Activated CD8-positive, alpha-beta memory T cell treated with anti-CD3 and anti-CD28 coated beads, Interleukin-2, amount 50 U/mL, for 48 hours (primary cell): Measurements from ENCODE around the gene TAF11L4.
A peak's percentile ranks its signal among the peaks of the same experiment; 100 is the strongest.
"Not testable (repeated sequence)": the region's sequence is repeated elsewhere in the genome, so short reads cannot be mapped to it uniquely, and the experiment has no call there.

Experiments
- DNase-seq: peaks from one replicate; pipeline ENCODE4 v3.0.0-alpha.2; 2020

Gene TAF11L4

DNA sequence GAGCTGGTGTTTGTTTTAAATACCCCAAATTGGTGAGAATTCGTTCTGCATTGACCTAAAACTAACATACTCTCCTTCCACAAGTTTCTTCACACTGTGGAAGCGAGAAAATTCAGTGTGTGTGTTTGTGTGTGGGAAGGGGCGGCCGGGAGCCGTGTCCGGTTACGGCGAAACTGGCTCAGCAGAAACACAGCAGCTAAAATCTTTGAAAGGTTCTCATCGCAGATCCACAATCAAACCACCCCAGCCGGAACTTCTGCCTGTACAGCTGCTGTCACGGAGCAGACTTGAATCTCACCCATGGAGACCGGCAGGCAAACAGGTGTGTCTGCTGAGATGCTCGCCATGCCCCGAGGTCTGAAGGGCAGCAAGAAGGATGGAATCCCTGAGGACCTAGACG is at the start of gene TAF11L4:
Gene TAF11L4 (plus strand): TSS at position 301 of the 400 bp plus-strand sequence.
- not testable (repeated sequence) for DNase-seq

DNA sequence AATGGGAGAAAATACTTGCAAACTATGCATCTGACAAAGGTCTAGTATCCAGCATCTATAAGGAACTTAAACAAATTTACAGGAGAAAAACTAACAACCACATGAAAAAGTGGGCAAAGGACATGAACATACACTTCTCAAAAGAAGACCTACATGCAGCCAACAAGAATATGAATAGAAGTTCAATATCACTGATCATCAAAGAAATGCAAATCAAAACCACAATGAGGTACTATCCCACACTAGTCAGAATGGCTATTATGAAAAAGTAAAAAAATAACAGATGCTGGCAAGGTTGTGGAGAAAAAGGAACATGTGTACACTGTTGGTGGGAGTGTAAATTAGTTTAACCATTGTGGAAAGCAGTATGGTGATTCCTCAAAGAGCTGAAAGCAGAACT is 46.5 kb upstream of the TAF11L4 start:
- not testable (repeated sequence) for DNase-seq

DNA sequence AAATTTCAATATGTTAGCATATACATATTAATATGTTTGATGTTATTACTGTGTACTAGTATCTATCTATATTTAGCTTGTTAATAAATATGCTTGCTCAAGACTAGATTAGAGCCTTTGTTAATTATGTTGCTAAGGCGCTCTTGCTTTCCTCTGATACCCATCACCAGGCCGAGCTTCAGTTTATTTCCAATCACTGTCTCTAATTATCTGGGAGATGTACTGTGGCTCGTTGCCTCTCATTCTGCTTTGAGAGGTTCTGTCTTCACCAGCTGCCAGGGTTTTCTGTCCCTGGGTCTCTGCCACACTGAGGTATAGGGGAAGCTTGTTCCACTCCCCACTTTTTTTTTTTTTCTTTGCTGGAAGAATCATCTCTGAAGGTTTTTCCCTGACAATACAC is 44.6 kb upstream of the TAF11L4 start:
- no peak for DNase-seq

DNA sequence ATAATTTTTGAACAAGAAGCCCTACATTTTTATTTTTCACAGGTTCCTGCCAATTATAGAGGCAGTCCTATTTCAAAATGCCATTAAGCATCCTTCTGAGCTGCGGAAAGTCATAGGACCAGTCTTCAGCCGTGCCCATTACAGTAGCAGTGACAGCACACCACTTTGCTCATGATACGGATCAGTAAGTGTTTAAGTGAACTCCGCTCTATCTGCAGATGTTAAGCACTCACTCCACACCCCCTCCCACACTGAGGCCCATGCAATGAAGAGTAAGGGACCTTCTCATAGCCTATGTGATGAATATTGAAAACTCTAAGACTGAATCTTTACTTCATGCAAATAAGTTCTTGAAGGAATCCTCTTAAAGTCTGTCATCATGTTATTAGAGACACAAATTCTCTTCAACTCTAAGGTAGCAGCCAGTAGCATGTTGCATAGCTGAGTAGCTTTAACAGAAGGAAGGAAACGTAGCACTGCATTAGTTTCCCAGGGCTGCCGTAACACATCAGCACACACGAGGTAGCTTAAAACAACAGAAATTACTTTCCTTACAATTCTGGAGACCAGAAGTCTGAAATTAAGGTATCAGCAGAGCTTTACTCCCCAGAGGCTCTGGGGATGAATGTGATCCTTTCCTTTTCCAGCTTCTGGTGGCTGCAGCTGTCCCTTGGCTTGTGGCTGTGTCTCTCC is 43.9 kb upstream of the TAF11L4 start:
- no peak for DNase-seq

DNA sequence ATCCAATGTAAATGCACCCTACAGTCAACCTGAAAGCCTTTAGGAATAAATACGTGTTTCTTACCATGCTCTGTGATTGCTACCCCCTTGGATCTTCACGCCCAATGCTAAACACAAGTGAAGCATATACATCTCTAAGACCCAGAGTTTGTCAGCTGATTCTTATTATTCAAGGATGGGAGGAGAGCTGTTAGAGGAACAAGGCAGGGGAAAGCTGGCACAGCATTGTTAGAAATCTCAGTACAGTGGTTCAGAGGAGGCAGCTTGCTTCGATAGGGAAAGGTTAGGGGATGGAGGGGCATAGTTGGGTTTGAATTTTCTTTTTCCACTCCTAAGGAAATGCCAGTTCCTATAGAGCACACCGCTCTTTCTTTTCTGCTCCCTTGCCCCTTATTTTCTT is 40.2 kb upstream of the TAF11L4 start:
- no peak for DNase-seq

DNA sequence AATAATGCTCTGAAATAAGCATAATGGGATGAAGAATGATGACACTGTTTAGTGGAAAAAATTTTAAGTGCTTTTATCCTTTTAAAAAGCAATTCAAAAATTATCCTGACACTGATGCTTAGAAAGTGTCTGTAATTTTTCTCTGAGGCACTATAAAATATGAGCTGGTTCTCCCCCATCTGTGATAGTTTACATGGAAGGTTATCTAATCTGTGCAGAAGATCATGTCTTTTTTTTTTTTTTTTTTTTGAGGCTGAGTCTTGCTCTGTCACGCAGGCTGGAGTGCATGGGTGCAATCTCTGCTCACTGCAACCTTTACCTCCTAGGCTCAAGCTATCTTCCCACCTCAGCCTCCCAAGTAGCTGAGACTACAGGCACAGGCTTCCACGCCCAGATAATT is 38.8 kb upstream of the TAF11L4 start:
- DNase-seq, result no peak

DNA sequence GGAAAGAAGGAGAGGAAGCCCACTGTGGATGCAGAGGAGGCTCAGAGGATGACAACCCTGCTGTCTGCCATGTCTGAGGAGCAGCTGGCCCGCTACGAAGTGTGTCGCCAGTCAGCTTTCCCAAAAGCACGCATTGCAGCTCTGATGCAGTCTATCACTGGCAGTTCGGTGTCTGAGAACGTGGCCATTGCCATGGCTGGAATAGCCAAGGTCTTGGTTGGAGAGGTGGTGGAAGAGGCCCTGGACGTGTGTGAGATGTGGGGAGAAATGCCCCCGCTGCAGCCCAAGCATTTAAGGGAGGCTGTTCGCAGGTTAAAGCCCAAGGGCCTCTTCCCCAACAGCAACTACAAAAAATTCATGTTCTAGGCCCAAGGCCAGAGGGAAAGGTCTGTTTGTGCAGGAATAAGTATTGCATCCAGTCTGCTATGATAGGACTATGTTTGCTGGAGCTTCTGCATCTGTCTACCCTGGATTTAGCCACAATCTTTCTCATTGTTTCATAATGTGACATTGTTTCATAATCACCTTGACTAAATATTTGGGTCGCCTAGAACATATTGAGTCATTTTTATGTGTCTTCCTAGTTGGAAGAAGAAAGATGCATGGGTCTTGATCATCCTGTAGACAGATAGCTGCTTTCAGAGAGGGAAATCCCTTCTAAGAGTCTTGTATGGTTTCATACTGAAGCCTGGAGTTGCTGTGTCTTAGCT is 35.0 kb upstream of the TAF11L4 start:
- not testable (repeated sequence) for DNase-seq

DNA sequence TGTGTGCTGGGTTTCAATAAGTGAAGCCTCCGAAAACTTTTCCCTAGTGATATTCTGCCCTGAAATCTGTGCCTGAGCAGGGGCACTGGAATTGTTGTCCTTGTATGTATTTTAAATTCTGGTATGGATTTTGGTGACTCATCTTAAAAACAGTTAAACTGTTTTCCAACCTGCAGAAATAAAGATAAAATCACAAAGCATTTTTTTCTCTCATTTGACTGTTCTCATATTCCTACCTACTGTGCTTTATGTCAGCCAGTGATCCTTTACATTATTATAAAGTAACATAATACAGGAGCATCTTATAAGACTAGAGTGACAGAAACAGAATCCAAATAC is 34.5 kb upstream of the TAF11L4 start:
- no peak for DNase-seq

DNA sequence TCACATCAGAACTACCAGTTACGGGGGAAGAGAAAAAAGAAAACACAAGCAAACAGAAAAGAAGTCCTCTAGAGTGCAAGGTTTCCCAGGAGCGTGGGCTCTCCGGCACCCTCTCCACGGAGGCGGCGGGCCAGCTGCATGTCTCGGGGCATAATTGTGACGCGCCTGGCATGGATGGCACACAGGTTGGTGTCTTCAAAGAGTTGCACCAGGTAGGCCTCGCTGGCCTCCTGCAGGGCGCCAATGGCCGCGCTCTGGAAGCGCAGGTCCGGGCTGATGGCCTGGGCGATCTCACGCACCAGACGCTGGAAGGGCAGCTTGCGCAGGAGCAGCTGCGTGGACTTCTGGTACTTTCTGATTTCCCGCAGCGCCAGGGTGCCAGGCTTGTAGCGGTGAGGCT is 30.3 kb upstream of the TAF11L4 start:
- not testable (repeated sequence) for DNase-seq

DNA sequence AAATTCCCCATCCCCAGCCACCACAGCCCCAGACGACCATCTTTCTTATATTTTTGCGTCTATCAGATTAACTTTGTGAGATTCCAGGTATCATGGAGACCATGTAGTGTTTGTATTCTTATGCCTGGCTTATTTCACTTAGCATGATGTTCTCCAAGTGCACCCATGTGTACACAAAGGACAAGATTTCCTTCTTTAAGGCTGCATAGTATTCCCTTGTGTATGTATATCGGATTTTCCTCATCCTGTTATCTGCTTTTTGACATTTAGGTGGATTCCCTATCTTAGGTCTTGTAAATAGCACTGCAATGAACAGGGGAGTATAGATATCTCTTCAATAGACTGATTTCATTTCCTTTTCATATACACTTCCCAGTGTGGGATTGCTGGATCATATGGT is 28.8 kb upstream of the TAF11L4 start:
- no peak for DNase-seq

DNA sequence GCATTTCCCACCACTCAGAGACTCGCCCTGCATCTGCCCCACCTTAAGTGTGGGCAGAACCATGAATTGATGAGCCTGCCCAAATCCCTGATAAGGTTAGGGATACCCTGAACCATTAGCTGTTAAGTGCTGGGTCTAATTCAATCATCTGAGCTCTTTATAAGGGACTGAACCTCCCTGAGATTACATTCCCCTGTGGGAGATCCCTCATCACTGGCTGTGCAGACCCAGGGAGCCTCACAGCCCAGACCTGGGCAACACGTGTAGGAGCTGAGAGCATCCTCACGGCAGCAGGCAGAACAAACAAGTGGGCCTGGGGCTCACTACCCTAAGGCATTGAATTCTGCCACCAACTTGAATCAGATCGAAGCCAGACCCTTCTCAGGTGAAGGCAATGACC is 24.2 kb upstream of the TAF11L4 start:
- DNase-seq, result no peak

DNA sequence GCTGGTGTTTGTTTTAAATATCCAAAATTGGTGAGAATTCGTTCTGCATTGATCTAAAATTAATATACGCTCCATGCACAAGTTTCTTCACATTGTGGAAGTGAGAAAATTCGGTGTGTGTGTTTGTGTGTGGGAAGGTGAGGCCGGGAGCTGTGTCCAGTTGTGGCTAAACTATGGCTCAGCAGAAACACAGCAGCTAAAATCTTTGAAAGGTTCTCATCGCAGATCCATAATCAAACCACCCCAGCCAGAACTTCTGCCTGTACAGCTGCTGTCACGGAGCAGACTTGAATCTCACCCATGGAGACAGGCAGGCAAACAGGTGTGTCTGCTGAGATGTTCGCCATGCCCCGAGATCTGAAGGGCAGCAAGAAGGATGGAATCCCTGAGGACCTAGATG is 23.7 kb upstream of the TAF11L4 start, which contains the start of gene TAF11L2:
Gene TAF11L2 (plus strand): TSS at position 301 of the 400 bp plus-strand sequence.
- not testable (repeated sequence) for DNase-seq

DNA sequence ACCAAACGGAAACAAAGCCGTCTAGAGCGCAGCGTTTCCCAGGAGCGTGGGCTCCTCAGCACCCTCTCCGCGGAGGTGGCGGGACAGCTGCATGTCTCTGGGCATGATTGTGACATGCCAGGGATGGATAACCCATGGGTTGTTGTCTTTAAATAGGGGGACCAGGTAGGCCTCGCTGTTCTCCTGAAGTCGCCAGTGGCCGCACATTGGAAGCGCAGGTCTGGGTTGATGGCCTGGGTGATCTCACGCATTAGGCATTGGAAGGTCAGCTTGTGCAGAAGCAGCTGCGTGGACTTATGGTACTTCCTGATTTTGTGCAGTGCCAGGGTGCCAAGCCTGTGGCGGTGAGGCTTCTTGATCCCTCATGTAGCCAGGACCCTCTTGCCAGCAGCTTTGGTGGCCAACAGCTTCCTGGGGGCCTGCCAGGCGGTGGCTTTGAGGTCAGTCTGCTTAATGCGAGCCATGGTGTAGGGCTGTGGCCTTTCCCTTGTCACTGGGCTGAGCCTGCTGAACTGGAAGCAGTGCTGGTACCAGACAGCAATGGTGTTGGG is 9.8 kb upstream of the TAF11L4 start:
- no peak for DNase-seq

DNA sequence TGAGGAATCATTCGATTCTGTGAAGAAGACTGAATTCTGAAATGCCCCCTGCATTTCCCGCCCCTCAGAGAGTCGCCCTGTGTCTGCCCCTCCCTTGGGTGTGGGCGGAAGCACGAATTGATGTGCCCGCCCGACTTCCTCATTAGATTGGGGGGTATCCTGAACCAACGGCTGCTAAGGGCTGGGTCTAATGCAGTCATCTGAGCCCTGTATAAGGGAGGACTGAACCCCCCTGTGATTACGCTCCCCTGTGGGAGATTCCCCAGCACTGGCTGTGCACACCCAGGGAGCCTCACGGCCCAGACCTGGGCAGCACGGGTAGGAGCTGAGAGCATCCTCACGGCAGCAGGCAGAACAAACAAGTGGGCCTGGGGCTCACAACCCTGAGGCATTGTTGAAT is 4.1 kb upstream of the TAF11L4 start:
- peak; percentile 55 for DNase-seq

DNA sequence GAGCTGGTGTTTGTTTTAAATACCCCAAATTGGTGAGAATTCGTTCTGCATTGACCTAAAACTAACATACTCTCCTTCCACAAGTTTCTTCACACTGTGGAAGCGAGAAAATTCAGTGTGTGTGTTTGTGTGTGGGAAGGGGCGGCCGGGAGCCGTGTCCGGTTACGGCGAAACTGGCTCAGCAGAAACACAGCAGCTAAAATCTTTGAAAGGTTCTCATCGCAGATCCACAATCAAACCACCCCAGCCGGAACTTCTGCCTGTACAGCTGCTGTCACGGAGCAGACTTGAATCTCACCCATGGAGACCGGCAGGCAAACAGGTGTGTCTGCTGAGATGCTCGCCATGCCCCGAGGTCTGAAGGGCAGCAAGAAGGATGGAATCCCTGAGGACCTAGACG is 3.5 kb upstream of the TAF11L4 start, which contains the start of gene TAF11L3:
Gene TAF11L3 (plus strand): TSS at position 301 of the 400 bp plus-strand sequence.
- DNase-seq, result not testable (repeated sequence)

DNA sequence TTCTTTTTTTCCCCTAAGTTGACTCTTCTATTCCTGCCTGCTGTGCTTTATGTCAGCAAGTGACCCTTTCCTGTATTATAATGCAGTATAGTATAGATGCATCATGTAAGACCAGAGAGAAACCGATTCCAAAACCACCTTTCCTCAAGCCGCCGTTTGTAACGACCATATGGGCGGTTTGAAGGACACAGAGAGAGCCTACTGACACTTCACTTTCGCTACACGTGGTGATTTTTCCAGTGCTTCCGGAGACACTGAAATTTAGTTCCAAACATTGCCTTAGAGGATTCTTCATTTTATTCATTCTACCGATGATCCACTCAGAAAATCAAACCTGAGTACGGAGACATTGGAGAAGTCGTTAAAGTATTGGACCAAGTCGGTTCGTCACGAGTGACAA is 2.1 kb upstream of the TAF11L4 start:
- DNase-seq, result not testable (repeated sequence)

DNA sequence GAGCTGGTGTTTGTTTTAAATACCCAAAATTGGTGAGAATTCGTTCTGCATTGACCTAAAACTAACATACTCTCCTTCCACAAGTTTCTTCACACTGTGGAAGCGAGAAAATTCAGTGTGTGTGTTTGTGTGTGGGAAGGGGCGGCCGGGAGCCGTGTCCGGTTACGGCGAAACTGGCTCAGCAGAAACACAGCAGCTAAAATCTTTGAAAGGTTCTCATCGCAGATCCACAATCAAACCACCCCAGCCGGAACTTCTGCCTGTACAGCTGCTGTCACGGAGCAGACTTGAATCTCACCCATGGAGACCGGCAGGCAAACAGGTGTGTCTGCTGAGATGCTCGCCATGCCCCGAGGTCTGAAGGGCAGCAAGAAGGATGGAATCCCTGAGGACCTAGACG is 3.3 kb downstream of the TAF11L4 start, which contains the start of gene TAF11L5:
Gene TAF11L5 (plus strand): TSS at position 301 of the 400 bp plus-strand sequence.
- not testable (repeated sequence) for DNase-seq

DNA sequence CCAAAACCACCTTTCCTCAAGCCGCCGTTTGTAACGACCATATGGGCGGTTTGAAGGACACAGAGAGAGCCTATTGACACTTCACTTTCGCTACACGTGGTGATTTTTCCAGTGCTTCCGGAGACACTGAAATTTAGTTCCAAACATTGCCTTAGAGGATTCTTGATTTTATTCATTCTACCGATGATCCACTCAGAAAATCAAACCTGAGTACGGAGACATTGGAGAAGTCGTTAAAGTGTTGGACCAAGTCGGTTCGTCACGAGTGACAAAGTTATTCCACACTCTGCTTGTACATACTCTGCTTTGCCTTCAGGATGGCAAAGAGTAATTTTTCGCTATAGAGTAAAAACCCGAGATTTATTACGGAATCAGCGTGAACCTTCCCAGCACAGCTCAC is 4.9 kb downstream of the TAF11L4 start:
- peak; percentile 55 for DNase-seq

DNA sequence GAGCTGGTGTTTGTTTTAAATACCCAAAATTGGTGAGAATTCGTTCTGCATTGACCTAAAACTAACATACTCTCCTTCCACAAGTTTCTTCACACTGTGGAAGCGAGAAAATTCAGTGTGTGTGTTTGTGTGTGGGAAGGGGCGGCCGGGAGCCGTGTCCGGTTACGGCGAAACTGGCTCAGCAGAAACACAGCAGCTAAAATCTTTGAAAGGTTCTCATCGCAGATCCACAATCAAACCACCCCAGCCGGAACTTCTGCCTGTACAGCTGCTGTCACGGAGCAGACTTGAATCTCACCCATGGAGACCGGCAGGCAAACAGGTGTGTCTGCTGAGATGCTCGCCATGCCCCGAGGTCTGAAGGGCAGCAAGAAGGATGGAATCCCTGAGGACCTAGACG is 6.8 kb downstream of the TAF11L4 start, which contains the start of gene TAF11L6:
Gene TAF11L6 (plus strand): TSS at position 301 of the 400 bp plus-strand sequence.
- not testable (repeated sequence) for DNase-seq
